ENCODE measurements around the gene ZNF536.

GRCh38 chr19:30374539-30374864 lies 2.3 kb downstream of the ZNF536 start:
- TF ChIP-seq, protein P1, sequence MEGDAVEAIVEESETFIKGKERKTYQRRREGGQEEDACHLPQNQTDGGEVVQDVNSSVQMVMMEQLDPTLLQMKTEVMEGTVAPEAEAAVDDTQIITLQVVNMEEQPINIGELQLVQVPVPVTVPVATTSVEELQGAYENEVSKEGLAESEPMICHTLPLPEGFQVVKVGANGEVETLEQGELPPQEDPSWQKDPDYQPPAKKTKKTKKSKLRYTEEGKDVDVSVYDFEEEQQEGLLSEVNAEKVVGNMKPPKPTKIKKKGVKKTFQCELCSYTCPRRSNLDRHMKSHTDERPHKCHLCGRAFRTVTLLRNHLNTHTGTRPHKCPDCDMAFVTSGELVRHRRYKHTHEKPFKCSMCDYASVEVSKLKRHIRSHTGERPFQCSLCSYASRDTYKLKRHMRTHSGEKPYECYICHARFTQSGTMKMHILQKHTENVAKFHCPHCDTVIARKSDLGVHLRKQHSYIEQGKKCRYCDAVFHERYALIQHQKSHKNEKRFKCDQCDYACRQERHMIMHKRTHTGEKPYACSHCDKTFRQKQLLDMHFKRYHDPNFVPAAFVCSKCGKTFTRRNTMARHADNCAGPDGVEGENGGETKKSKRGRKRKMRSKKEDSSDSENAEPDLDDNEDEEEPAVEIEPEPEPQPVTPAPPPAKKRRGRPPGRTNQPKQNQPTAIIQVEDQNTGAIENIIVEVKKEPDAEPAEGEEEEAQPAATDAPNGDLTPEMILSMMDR (IDR thresholded peaks at IDR 0.05), result no peak
- no peak for TF ChIP-seq POLR2A (IDR thresholded peaks at IDR 0.05)

Measured in right lobe of liver (tissue), 4 donors.